ENCODE data around the gene PLCXD1. TPM values are rescaled to one million over a fixed set of nuclear protein-coding genes. Genes with fewer than 3 reads are reported as not detected.

The PLCXD1 gene
- total and polyA plus RNA-seq, 2 experiments from 2014 or later = 22.0 to 40.1 TPM

GRCh38 chrX:258291-259040 lies 22.7 kb upstream of the PLCXD1 start:
- TF ChIP-seq EZH2 (IDR thresholded peaks at IDR 0.05; ENCODE audit: borderline replicate concordance) = no peak
- no peak for TF ChIP-seq EZH2phosphoT487 (IDR thresholded peaks at IDR 0.05; ENCODE audit: low read depth, severe bottlenecking, unreplicated experiment)
- TF ChIP-seq CTCF (IDR thresholded peaks at IDR 0.05; ENCODE audit: poor library complexity) = no peak
- 94% methylated on average over 8 of the region's 8 CpGs for WGBS (ENCODE audit: low lambda C conversion rate, missing lambda C conversion rate)
- no peak for DNase-seq (ENCODE audit: low spot score)

DNA sequence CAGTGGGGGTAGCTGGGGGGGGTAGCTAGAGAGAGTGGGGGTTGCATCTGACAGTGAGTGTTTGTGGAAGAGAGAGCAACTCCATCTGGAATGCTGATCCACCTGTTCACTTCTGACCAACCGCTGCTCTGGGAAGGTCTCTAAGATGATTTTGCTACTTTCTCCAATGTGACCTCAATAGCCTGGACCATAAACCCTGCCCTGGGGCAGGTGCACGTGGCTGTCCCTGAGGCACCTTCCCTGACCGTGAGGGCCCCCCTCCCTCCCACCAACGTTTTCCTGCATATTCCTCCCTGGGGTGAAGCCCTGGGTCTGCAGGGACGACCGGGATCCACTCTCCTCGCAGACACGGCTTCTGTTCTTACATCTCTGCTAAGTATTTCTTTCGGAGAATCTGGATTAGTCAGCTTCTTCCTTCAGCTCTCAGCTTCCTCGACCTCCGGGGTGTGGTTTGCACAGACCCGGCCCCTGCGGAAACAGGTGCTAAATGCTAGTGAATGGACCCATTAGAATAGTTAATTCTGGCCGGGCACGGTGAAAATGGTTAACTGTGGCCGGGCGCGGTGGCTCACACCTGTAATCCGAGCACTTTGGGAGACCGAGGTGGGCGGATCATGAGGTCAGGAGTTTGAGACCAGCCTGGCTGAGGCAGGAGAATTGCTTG lies 21.4 kb upstream of the PLCXD1 start:
- Histone ChIP-seq H3K9me2 (replicated peaks; ENCODE audit: insufficient read depth) (no peaks in the 10 kb centered on the region), H3K4me3 (no peak overlapping the region), H3K79me2 (no peaks in the 10 kb centered on the region), H3K27me3 (no peaks in the 10 kb centered on the region), H3K36me3 (replicated peaks; ENCODE audit: insufficient read depth, low read depth) (no peaks in the 10 kb centered on the region), H3K4me2 (no peak overlapping the region), H3K9me3 (ENCODE audit: low read depth) (no peaks in the 10 kb centered on the region), H3K27ac (no peak overlapping the region), H4K20me1 (ENCODE audit: insufficient read depth, poor library complexity, severe bottlenecking) (no peaks in the 10 kb centered on the region), H2AFZ (no peak overlapping the region), H3K4me1 (ENCODE audit: insufficient read depth) (peaks cover 26% of the 10 kb centered on the region)
- TF ChIP-seq EZH2 (IDR thresholded peaks at IDR 0.05; ENCODE audit: borderline replicate concordance) (no peak), CTCF (IDR thresholded peaks at IDR 0.05; ENCODE audit: poor library complexity) (no peak), EZH2phosphoT487 (IDR thresholded peaks at IDR 0.05; ENCODE audit: low read depth, severe bottlenecking, unreplicated experiment) (no peak)
- WGBS (ENCODE audit: low lambda C conversion rate, missing lambda C conversion rate) = 31% methylated on average over 21 of the region's 21 CpGs
- no peak for DNase-seq (ENCODE audit: low spot score)

More at GRCh38 chrX:258291-259040, 22.7 kb upstream of the PLCXD1 start:
- H4K20me1 ChIP-seq (ENCODE audit: insufficient read depth, poor library complexity, severe bottlenecking) = no peaks in the 10 kb centered on the region
- no peak overlapping the region for H2AFZ ChIP-seq
- H3K27ac ChIP-seq = no peak overlapping the region
- peaks cover 26% of the 10 kb centered on the region for H3K4me1 ChIP-seq (ENCODE audit: insufficient read depth)
- no peaks in the 10 kb centered on the region for H3K27me3 ChIP-seq
- H3K36me3 ChIP-seq (replicated peaks; ENCODE audit: insufficient read depth, low read depth) = no peaks in the 10 kb centered on the region
- H3K79me2 ChIP-seq = no peaks in the 10 kb centered on the region
- H3K9me2 ChIP-seq (replicated peaks; ENCODE audit: insufficient read depth) = no peaks in the 10 kb centered on the region
- H3K4me3 ChIP-seq = no peak overlapping the region
- H3K9me3 ChIP-seq (ENCODE audit: low read depth) = no peaks in the 10 kb centered on the region
- no peak overlapping the region for H3K4me2 ChIP-seq

- H3K4me1 ChIP-seq (ENCODE audit: insufficient read depth) = peaks cover 26% of the 10 kb centered on the region
- no peaks in the 10 kb centered on the region for H3K79me2 ChIP-seq
- H3K27me3 ChIP-seq = no peaks in the 10 kb centered on the region
- no peaks in the 10 kb centered on the region for H3K9me3 ChIP-seq (ENCODE audit: low read depth)
- WGBS (ENCODE audit: low lambda C conversion rate, missing lambda C conversion rate) = 39% methylated on average over 32 of the region's 32 CpGs
- no peaks in the 10 kb centered on the region for H3K36me3 ChIP-seq (replicated peaks; ENCODE audit: insufficient read depth, low read depth)
- peak overlapping the region; percentile 57 for H3K4me2 ChIP-seq
- no peak for TF ChIP-seq CTCF (IDR thresholded peaks at IDR 0.05; ENCODE audit: poor library complexity)
- no peak for TF ChIP-seq EZH2 (IDR thresholded peaks at IDR 0.05; ENCODE audit: borderline replicate concordance)
- no peak for TF ChIP-seq EZH2phosphoT487 (IDR thresholded peaks at IDR 0.05; ENCODE audit: low read depth, severe bottlenecking, unreplicated experiment)
- peak overlapping the region; percentile 14 for H2AFZ ChIP-seq
- H4K20me1 ChIP-seq (ENCODE audit: insufficient read depth, poor library complexity, severe bottlenecking) = no peaks in the 10 kb centered on the region
- no peak overlapping the region for H3K4me3 ChIP-seq
- H3K27ac ChIP-seq = peak overlapping the region; percentile 81
- peak; percentile 51 for DNase-seq (ENCODE audit: low spot score)
- H3K9me2 ChIP-seq (replicated peaks; ENCODE audit: insufficient read depth) = no peaks in the 10 kb centered on the region
Observed at GRCh38 chrX:261167-261918, 19.8 kb upstream of the PLCXD1 start.

Measured in hepatocyte (in vitro differentiated cells).